ENCODE measurements around the gene LINC00632. TPM values are rescaled to one million over a fixed set of nuclear protein-coding genes. Genes with fewer than 3 reads are reported as not detected.
A peak's percentile ranks its signal among the peaks of the same experiment; 100 is the strongest.

The LINC00632 gene
- total RNA-seq, 1 experiment from 2014 or later, result 15.4 TPM

- CTCF ChIA-PET, result no interaction called here
- Histone ChIP-seq H3K9me3 (ENCODE audit: low read length) (no peaks in the 10 kb centered on the region), H3K9ac (ENCODE audit: low read length) (no peak overlapping the region), H3K36me3 (ENCODE audit: low read depth, low read length) (no peaks in the 10 kb centered on the region), H3K9me2 (replicated peaks; ENCODE audit: low read length) (no peaks in the 10 kb centered on the region), H3K79me2 (ENCODE audit: low read length) (no peaks in the 10 kb centered on the region), H3F3A (ENCODE audit: low read length, unreplicated experiment) (no peaks in the 10 kb centered on the region), H4K20me1 (ENCODE audit: low read length) (no peaks in the 10 kb centered on the region), H3K4me1 (ENCODE audit: insufficient read depth, low read length) (no peaks in the 10 kb centered on the region), H2AFZ (ENCODE audit: low read length) (no peak overlapping the region), H3K27me3 (ENCODE audit: low read length) (no peaks in the 10 kb centered on the region), H3K4me3 (ENCODE audit: low read length) (no peak overlapping the region), H3K4me2 (ENCODE audit: low read length) (no peak overlapping the region), H3K27ac (ENCODE audit: low read length) (no peak overlapping the region)
- POLR2A ChIA-PET (ENCODE audit: unreplicated experiment), result no interaction called here
- DNase-seq (peak; percentile 22), ATAC-seq (no peak)
- peak; percentile 51 for TF ChIP-seq CTCF (conservative IDR thresholded peaks at IDR 0.05; ENCODE audit: low read depth, low read length)
- no peak for TF ChIP-seq EZH2phosphoT487 (IDR thresholded peaks at IDR 0.05; ENCODE audit: borderline replicate concordance, low read length)
- TF ChIP-seq EZH2 (IDR thresholded peaks at IDR 0.05; ENCODE audit: low read length, unreplicated experiment), result no peak
- BruUV-seq (replicated peaks), result no TSS peak
- intact Hi-C loops (cut with micrococcal nuclease), result no loop called here
Measured at GRCh38 chrX:140697618-140698017, 11.9 kb upstream of the LINC00632 start.

- ChIA-PET CTCF (no interaction called here), POLR2A (ENCODE audit: unreplicated experiment) (no interaction called here)
- peak; percentile 58 for DNase-seq
- TF ChIP-seq EZH2phosphoT487 (IDR thresholded peaks at IDR 0.05; ENCODE audit: borderline replicate concordance, low read length) (no peak), CTCF (conservative IDR thresholded peaks at IDR 0.05; ENCODE audit: low read depth, low read length) (peak; percentile 56), EZH2 (IDR thresholded peaks at IDR 0.05; ENCODE audit: low read length, unreplicated experiment) (no peak)
- no TSS peak for BruUV-seq (replicated peaks)
- H3K9ac ChIP-seq (ENCODE audit: low read length), result no peak overlapping the region
- H2AFZ ChIP-seq (ENCODE audit: low read length), result peak overlapping the region; percentile 73
- no peak overlapping the region for H3K27ac ChIP-seq (ENCODE audit: low read length)
- H3K4me2 ChIP-seq (ENCODE audit: low read length), result peak overlapping the region; percentile 65
- H3K4me1 ChIP-seq (ENCODE audit: insufficient read depth, low read length), result no peaks in the 10 kb centered on the region
- intact Hi-C loops (cut with micrococcal nuclease), result loop anchor here (1.0 kb wide), 1 partner anchor 32 kb away; no protein-coding TSS in a partner anchor
- H3K9me2 ChIP-seq (replicated peaks; ENCODE audit: low read length), result no peaks in the 10 kb centered on the region
- no peaks in the 10 kb centered on the region for H3F3A ChIP-seq (ENCODE audit: low read length, unreplicated experiment)
- no peaks in the 10 kb centered on the region for H3K9me3 ChIP-seq (ENCODE audit: low read length)
- no peaks in the 10 kb centered on the region for H3K79me2 ChIP-seq (ENCODE audit: low read length)
- ATAC-seq, result peak; percentile 51
- H4K20me1 ChIP-seq (ENCODE audit: low read length), result no peaks in the 10 kb centered on the region
- no peaks in the 10 kb centered on the region for H3K36me3 ChIP-seq (ENCODE audit: low read depth, low read length)
- H3K4me3 ChIP-seq (ENCODE audit: low read length), result no peak overlapping the region
- no peaks in the 10 kb centered on the region for H3K27me3 ChIP-seq (ENCODE audit: low read length)
Measured at GRCh38 chrX:140701480-140701879, 8.1 kb upstream of the LINC00632 start.

- no peak overlapping the region for H3K4me3 ChIP-seq (ENCODE audit: low read length)
- no peaks in the 10 kb centered on the region for H3K79me2 ChIP-seq (ENCODE audit: low read length)
- H3K9me2 ChIP-seq (replicated peaks; ENCODE audit: low read length), result no peaks in the 10 kb centered on the region
- DNase-seq (no peak), ATAC-seq (no peak)
- H3K4me2 ChIP-seq (ENCODE audit: low read length), result no peak overlapping the region
- no peaks in the 10 kb centered on the region for H3K4me1 ChIP-seq (ENCODE audit: insufficient read depth, low read length)
- CTCF ChIA-PET, result no interaction called here
- peaks cover 33% of the 10 kb centered on the region for H3K27me3 ChIP-seq (ENCODE audit: low read length)
- H3K36me3 ChIP-seq (ENCODE audit: low read depth, low read length), result no peaks in the 10 kb centered on the region
- no peak overlapping the region for H3K9ac ChIP-seq (ENCODE audit: low read length)
- H3K9me3 ChIP-seq (ENCODE audit: low read length), result no peaks in the 10 kb centered on the region
- no peak overlapping the region for H2AFZ ChIP-seq (ENCODE audit: low read length)
- H3K27ac ChIP-seq (ENCODE audit: low read length), result no peak overlapping the region
- no peaks in the 10 kb centered on the region for H4K20me1 ChIP-seq (ENCODE audit: low read length)
- POLR2A ChIA-PET (ENCODE audit: unreplicated experiment), result no interaction called here
- intact Hi-C loops (cut with micrococcal nuclease), result no loop called here
- BruUV-seq (replicated peaks), result no TSS peak
- TF ChIP-seq EZH2 (IDR thresholded peaks at IDR 0.05; ENCODE audit: low read length, unreplicated experiment) (no peak), EZH2phosphoT487 (IDR thresholded peaks at IDR 0.05; ENCODE audit: borderline replicate concordance, low read length) (no peak), CTCF (conservative IDR thresholded peaks at IDR 0.05; ENCODE audit: low read depth, low read length) (no peak)
- no peaks in the 10 kb centered on the region for H3F3A ChIP-seq (ENCODE audit: low read length, unreplicated experiment)
Measured at GRCh38 chrX:140710710-140711109, 1.2 kb downstream of the LINC00632 start.
